Measurements from ENCODE around the gene PAN3.

DNA sequence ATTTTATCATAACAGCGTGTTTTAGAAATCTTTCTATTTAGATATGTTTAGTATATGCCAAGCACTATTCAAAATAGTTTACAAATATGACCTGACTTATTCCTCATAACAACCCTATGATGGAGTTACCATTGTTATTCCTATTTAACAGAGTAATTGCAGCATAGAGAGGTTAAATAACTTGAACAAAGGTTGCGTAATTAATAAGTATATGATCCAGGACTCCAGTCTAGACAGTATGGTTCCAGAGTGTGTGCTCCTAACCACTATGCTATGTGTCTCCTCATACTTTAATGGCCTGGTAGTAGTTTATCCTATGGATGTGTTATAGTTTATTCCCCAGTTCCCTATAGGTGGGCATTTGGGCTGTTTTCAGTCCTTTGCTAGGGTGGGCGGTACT lies 145.3 kb downstream of the PAN3 start:
- no peak for TF ChIP-seq EZH2 (IDR thresholded peaks at IDR 0.05; ENCODE audit: insufficient read depth, low read length)
- TF ChIP-seq, protein P1, sequence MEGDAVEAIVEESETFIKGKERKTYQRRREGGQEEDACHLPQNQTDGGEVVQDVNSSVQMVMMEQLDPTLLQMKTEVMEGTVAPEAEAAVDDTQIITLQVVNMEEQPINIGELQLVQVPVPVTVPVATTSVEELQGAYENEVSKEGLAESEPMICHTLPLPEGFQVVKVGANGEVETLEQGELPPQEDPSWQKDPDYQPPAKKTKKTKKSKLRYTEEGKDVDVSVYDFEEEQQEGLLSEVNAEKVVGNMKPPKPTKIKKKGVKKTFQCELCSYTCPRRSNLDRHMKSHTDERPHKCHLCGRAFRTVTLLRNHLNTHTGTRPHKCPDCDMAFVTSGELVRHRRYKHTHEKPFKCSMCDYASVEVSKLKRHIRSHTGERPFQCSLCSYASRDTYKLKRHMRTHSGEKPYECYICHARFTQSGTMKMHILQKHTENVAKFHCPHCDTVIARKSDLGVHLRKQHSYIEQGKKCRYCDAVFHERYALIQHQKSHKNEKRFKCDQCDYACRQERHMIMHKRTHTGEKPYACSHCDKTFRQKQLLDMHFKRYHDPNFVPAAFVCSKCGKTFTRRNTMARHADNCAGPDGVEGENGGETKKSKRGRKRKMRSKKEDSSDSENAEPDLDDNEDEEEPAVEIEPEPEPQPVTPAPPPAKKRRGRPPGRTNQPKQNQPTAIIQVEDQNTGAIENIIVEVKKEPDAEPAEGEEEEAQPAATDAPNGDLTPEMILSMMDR (IDR thresholded peaks at IDR 0.05; ENCODE audit: insufficient read depth, low read depth, low read length) = no peak

Data from astrocyte (in vitro differentiated cells and primary cell).